Omental fat pad (tissue), 4 donors: ENCODE results near the gene KCNC3. TPM values are rescaled to one million over a fixed set of nuclear protein-coding genes. Genes with fewer than 3 reads are reported as not detected.

Source experiments
- ATAC-seq: fragments of 150-250 bp; one replicate; pipeline ENCODE4 v1.9.1; 2016; ENCODE audit warnings: mild to moderate bottlenecking, moderate library complexity; ENCODE audit not compliant: low FRiP score
- DNase-seq: peaks from one replicate; pipeline ENCODE4 v3.0.0-alpha.2; 2019; ENCODE audit warnings: low spot score
- total RNA-seq, 4 donors: library from RNA; depleted of rRNA; stranded (reverse); fragments of >200 nt; gene quantifications; one replicate each; pipeline ENCODE4 v1.1.0, GENCODE V29; 2016
- TF ChIP-seq, protein P1 (sequence below), 3 donors: fragments of 450-650 bp; IDR thresholded peaks; one replicate each; pipeline ENCODE4 v1.5.1; 2016 to 2017; ENCODE audit warnings: antibody characterized with exemption in 3 of 3, mild to moderate bottlenecking in 3 of 3, moderate library complexity in 2 of 3

KCNC3 gene
- total RNA-seq, 4 donors from 2014 or later, result 0.28 to 0.72 (median 0.31) TPM

- TF ChIP-seq, protein P1, sequence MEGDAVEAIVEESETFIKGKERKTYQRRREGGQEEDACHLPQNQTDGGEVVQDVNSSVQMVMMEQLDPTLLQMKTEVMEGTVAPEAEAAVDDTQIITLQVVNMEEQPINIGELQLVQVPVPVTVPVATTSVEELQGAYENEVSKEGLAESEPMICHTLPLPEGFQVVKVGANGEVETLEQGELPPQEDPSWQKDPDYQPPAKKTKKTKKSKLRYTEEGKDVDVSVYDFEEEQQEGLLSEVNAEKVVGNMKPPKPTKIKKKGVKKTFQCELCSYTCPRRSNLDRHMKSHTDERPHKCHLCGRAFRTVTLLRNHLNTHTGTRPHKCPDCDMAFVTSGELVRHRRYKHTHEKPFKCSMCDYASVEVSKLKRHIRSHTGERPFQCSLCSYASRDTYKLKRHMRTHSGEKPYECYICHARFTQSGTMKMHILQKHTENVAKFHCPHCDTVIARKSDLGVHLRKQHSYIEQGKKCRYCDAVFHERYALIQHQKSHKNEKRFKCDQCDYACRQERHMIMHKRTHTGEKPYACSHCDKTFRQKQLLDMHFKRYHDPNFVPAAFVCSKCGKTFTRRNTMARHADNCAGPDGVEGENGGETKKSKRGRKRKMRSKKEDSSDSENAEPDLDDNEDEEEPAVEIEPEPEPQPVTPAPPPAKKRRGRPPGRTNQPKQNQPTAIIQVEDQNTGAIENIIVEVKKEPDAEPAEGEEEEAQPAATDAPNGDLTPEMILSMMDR (IDR thresholded peaks at IDR 0.05), result no peak
- ATAC-seq, result no peak
- DNase-seq, result no peak
Observed at GRCh38 chr19:50293263-50294004, 35.7 kb downstream of the KCNC3 start.

GRCh38 chr19:50292216-50292827, 36.9 kb downstream of the KCNC3 start:
- ATAC-seq, result no peak
- TF ChIP-seq, protein P1 (IDR thresholded peaks at IDR 0.05), result no peak
- DNase-seq, result no peak

GRCh38 chr19:50290775-50291174, 38.4 kb downstream of the KCNC3 start:
- TF ChIP-seq, protein P1 (IDR thresholded peaks at IDR 0.05), result no peak
- DNase-seq (no peak), ATAC-seq (no peak)

DNA sequence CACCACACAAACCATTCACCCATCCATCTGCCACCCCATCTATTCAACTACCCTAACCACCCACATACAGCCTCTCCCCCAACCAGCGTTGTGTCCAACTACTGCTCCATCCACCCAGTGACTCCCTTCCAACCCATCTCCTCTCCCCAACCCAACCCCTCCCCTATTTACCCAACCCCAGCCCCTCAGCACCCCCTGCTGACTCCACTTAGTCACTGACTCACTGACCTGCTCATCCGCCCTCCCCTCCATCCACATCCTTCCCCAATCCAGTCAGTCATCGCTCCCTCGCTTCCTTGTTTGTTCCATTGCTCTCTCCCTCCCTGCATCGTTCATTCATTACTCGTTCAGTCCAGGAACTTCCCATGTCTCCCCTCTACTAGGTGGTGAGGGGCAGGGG, 39.2 kb downstream of the KCNC3 start:
- TF ChIP-seq, protein P1 (IDR thresholded peaks at IDR 0.05), result no peak
- ATAC-seq, result no peak
- no peak for DNase-seq

DNA sequence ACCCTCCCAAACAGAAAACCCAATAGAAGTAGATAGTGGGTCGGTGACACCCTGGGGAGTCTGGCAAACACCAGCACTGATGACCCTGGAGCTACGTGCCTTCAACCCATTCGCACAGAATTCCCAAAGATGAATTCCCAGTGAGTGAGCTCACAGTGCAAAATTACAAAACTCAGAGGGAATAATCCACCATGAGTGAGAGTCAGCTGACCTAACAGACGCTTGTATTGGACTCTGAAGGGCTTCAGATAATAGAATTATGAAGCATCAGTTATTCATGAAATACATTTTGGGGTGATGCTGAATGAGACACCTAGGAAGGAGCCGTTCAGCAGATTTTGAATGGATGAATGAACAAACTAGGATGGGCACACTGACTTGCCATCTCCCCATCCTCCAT, 40.2 kb downstream of the KCNC3 start:
- no peak for DNase-seq
- TF ChIP-seq, protein P1 (IDR thresholded peaks at IDR 0.05), result no peak
- no peak for ATAC-seq

GRCh38 chr19:50287331-50287730, 41.8 kb downstream of the KCNC3 start:
- no peak for DNase-seq
- TF ChIP-seq, protein P1 (IDR thresholded peaks at IDR 0.05), result no peak
- no peak for ATAC-seq

DNA sequence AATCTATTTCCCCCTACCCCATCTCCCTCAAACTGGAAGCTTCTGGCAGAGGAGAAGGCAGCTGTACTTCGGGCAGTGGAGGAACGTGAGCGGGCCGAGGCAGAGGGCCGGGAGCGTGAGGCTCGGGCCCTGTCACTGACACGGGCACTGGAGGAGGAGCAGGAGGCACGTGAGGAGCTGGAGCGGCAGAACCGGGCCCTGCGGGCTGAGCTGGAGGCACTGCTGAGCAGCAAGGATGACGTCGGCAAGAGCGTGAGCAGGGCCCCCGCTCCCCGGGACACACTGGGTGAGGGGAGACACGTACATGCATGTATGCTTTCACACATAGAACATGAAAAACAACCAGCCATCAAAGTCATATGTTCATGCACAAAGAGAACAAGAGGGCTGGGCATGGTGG, 42.7 kb downstream of the KCNC3 start:
- TF ChIP-seq, protein P1 (IDR thresholded peaks at IDR 0.05), result no peak
- ATAC-seq, result no peak
- no peak for DNase-seq
